H1 (cell line): ENCODE data around the gene ARMC9. TPM values are rescaled to one million over a fixed set of nuclear protein-coding genes. Genes with fewer than 3 reads are reported as not detected.

Experiments
- CBX8 ChIP-seq: fragments of 300-800, 300-1000 bp; sonication (generic); IDR thresholded peaks from 2 replicates; pipeline ENCODE4 v1.7.1; 2016; ENCODE audit warnings: low read depth, low read length, borderline replicate concordance
- CTBP2 ChIP-seq: IDR thresholded peaks from 2 replicates; pipeline ENCODE4 v1.7.0; 2011; ENCODE audit warnings: borderline replicate concordance, mild to moderate bottlenecking, moderate library complexity, mixed read lengths, low read length; ENCODE audit not compliant: insufficient read depth, insufficient read length
- FOSL1 ChIP-seq: IDR thresholded peaks from 2 replicates; pipeline ENCODE4 v1.6.1; 2011; ENCODE audit warnings: mild to moderate bottlenecking, low read depth, low read length, moderate library complexity; ENCODE audit not compliant: insufficient read depth
- MAX ChIP-seq: IDR thresholded peaks from 2 replicates; pipeline ENCODE4 v1.6.1; 2012; ENCODE audit warnings: inconsistent platforms
- RAD21 ChIP-seq, 2 experiments: IDR thresholded peaks in 1 of 2; conservative IDR thresholded peaks in 1 of 2; 2 replicates each; pipeline ENCODE4 v1.6.1; 2011; ENCODE audit warnings: low read depth in 2 of 2, low read length in 2 of 2, improper control_type of control experiment in 1 of 2, inconsistent platforms in 1 of 2, mild to moderate bottlenecking in 1 of 2, moderate library complexity in 1 of 2
- polyA plus RNA-seq, 7 experiments: library from polyadenylated mRNA; depleted of rRNA in 3 of 7; stranded (reverse) in 5 of 7; unstranded in 2 of 7; fragments of >200 nt in 5 of 7; fragments of 200-250 nt in 2 of 7; gene quantifications; 1 replicate in 5 of 7; 2 replicates in 1 of 7; 4 replicates in 1 of 7; pipeline versions ENCODE4 v1.2.1 to v1.2.3, GENCODE V29; 2011 to 2013; ENCODE audit warnings: missing spikeins in 2 of 7, mixed read lengths in 2 of 7
- total RNA-seq: library from RNA; stranded (reverse); fragmentation: NEBNext Ultra II Directional; extraction: Animal tissue kit (Norgen Biotek cat#: 25700); gene quantifications from 2 replicates; pipeline ENCODE4 v1.2.1, GENCODE V29; 2021

Gene ARMC9
- total and polyA plus RNA-seq, 2 of the 8 experiments (the other 6 are each of a cell fraction or from before 2014, with no cell fraction given): 23.2 to 36.1 TPM

- TF ChIP-seq MAX (no peak), RAD21 (IDR thresholded peaks at IDR 0.05 in 1 of 2, conservative IDR thresholded peaks at IDR 0.05 in 1 of 2; ENCODE audit: low read depth in 2 of 2, low read length in 2 of 2) (no peak), FOSL1 (no peak), CBX8 (no peak), CTBP2 (no peak)
Observed at GRCh38 chr2:231188506-231189170, 9.8 kb upstream of the ARMC9 start (continued).
